Astrocyte of the spinal cord (primary cell): ENCODE results near the gene ADGRV1.

Experiments
- DNase-seq: peaks from one replicate; pipeline ENCODE4 v3.0.0; 2011; ENCODE audit warnings: low read depth, low spot score
- H3K4me3 ChIP-seq: 2 replicates; pipeline ENCODE4 v1.5.1; 2011; ENCODE audit warnings: low read depth, mild to moderate bottlenecking, low read length, moderate library complexity
- CTCF ChIP-seq: IDR thresholded peaks from 2 replicates; pipeline ENCODE4 v1.5.1; 2012; ENCODE audit warnings: low read depth, mild to moderate bottlenecking, low read length, inconsistent platforms
- in situ Hi-C: cut with HindIII; loops from 2 replicates; pipeline ENCODE4 v1.10.0; 2017; ENCODE audit warnings: low sequenced_read_pairs

The ADGRV1 gene

DNA sequence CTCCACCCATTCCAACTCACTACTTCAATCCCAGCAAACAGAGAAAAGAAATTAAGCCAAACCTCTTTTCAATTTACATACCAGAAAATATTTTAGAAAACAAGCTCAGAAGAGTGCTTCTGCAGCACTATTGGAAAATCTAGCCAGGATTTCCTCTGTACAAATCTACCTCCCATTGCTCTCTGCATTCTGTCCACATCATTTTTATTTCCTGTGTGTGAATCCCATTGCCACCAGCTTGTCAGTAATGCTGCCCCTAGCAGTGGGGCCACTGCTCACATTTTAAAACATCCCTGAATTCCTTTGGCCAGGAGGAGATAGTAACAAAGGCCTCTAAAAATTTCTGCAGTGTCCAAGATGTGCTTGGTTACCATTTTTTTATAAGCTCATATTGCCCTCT lies 592.0 kb downstream of the ADGRV1 start:
- DNase-seq = no peak
- in situ Hi-C loops = no loop called here
- no peak for TF ChIP-seq CTCF

GRCh38 chr5:91151947-91152346 lies 593.4 kb downstream of the ADGRV1 start:
- DNase-seq = peak; percentile 75
- TF ChIP-seq CTCF = no peak
- no peak overlapping the region for H3K4me3 ChIP-seq
- in situ Hi-C loops = no loop called here

More for the DNA sequence above, 592.0 kb downstream of the ADGRV1 start:
- no peak overlapping the region for H3K4me3 ChIP-seq

GRCh38 chr5:91154338-91154737 lies 595.7 kb downstream of the ADGRV1 start:
- no peak for DNase-seq
- in situ Hi-C loops = no loop called here
- TF ChIP-seq CTCF = no peak
- H3K4me3 ChIP-seq = no peak overlapping the region

- in situ Hi-C loops = no loop called here
- DNase-seq = no peak
- TF ChIP-seq CTCF = no peak
- no peak overlapping the region for H3K4me3 ChIP-seq
Observed at GRCh38 chr5:91155274-91155673, 596.7 kb downstream of the ADGRV1 start.

DNA sequence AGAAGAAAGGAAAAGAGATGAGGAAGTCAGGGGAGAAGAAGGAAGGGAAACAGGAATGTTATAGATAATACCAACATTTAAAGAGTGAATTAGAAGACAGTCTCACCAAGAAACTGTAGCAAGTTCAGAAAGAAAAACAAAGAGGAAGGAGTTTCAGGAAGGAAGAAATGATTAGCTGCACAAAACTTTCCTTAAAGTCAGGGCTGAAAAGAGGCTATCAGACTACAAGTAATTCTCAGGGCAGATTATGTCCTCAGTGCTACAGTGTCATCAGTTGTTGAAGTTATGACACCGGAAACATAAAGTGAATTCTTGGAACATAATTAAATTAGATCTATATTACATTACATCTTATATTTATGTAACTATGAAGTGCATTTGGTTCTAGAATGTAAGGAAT lies 597.6 kb downstream of the ADGRV1 start:
- no peak for TF ChIP-seq CTCF
- no peak overlapping the region for H3K4me3 ChIP-seq
- in situ Hi-C loops = no loop called here
- no peak for DNase-seq

DNA sequence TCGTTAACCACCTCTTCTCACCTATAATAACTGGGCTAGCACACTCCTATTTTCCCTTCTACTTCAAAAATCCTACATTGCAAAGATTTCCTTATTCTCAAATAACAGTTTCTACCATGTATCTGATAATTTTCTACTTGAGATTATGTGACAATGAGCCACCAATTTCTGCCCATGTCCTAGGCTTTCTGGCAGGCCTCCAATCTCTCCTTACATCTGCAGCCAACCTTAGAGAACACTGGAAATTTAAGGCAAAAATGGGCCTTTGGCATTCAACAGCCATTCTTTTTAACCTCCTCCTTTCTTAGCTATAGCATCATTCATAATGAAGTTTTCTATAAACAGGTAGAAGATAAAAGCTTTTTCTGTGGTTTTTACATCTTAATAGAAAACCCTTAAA lies 599.4 kb downstream of the ADGRV1 start:
- no peak for DNase-seq
- TF ChIP-seq CTCF = no peak
- in situ Hi-C loops = no loop called here
- H3K4me3 ChIP-seq = no peak overlapping the region

GRCh38 chr5:91159647-91160046 lies 601.0 kb downstream of the ADGRV1 start:
- in situ Hi-C loops = no loop called here
- no peak for DNase-seq
- TF ChIP-seq CTCF = no peak
- no peak overlapping the region for H3K4me3 ChIP-seq
